Measurements from ENCODE around the gene NOS3. TPM values are rescaled to one million over a fixed set of nuclear protein-coding genes. Genes with fewer than 3 reads are reported as not detected.

The NOS3 gene
- total and polyA plus RNA-seq, 9 of the 15 experiments (the other 6 are each of a cell fraction or from before 2014, with no cell fraction given) = 1.1 to 121 (median 23.6) TPM

- no peak for TF ChIP-seq TAF7 (tag; IDR thresholded peaks at IDR 0.05)
- TF ChIP-seq ZBTB7A (IDR thresholded peaks at IDR 0.05; ENCODE audit: borderline replicate concordance, control insufficient read depth, low read depth, low read length) = peak; percentile 63; the same call in 1 of the 2 replicates
- no peak for TF ChIP-seq KLF1 (tag; IDR thresholded peaks at IDR 0.05)
- TF ChIP-seq RFX5 (IDR thresholded peaks at IDR 0.05; ENCODE audit: low read depth, low read length) = no peak
- TF ChIP-seq IRF9 (tag; IDR thresholded peaks at IDR 0.05) = no peak
- no peak for TF ChIP-seq ZNF584 (CRISPR knock-in tag; IDR thresholded peaks at IDR 0.05; ENCODE audit: low read depth)
- 0 out of 4 replicates have a peak, but pooled peaks of 1 of the 2 experiments have one; percentile 56 for TF ChIP-seq FOXA3 (CRISPR knock-in tag; conservative IDR thresholded peaks at IDR 0.05 in 1 of 2, IDR thresholded peaks at IDR 0.05 in 1 of 2)
- TF ChIP-seq RHOXF2B (CRISPR knock-in tag; conservative IDR thresholded peaks at IDR 0.05) = 0 out of 2 replicates have a peak, but pooled peaks have one; percentile 31
- peak; percentile 18; the same call in 1 of the 2 replicates for TF ChIP-seq ZNF165 (CRISPR knock-in tag; IDR thresholded peaks at IDR 0.05; ENCODE audit: borderline replicate concordance)
- no peak for TF ChIP-seq ELK3 (CRISPR knock-in tag; IDR thresholded peaks at IDR 0.05)
- no peak for TF ChIP-seq SNRNP70 (optimal IDR thresholded peaks at IDR 0.05; ENCODE audit: low read depth, low read length)
- TF ChIP-seq MLX (CRISPR knock-in tag; conservative IDR thresholded peaks at IDR 0.05) = peak in 1 of 2 experiments; percentile 75; a peak in 1 of 4 replicates
- no peak for TF ChIP-seq SAFB2 (IDR thresholded peaks at IDR 0.05; ENCODE audit: borderline replicate concordance, low read depth, low read length, severe bottlenecking)
- TF ChIP-seq ZMIZ1 (IDR thresholded peaks at IDR 0.05; ENCODE audit: low read depth in 2 of 2, low read length in 2 of 2) = no peak
- no peak for TF ChIP-seq MYBL2 (IDR thresholded peaks at IDR 0.05; ENCODE audit: low read depth)
- TF ChIP-seq MYBL2 (CRISPR knock-in tag; IDR thresholded peaks at IDR 0.05; ENCODE audit: borderline replicate concordance) = no peak
- 0 out of 2 replicates have a peak, but pooled peaks have one; percentile 2 for TF ChIP-seq RB1 (IDR thresholded peaks at IDR 0.05; ENCODE audit: low read depth)
These were observed 19.2 kb downstream of the NOS3 start (continued) for GRCh38 chr7:151010037-151010306.

All from K562 (cell line).